ENCODE measurements around the gene GLRX2. TPM values are rescaled to one million over a fixed set of nuclear protein-coding genes. Genes with fewer than 3 reads are reported as not detected.

The GLRX2 gene
- polyA plus RNA-seq, 3 donors = 4.2 to 16.1 (median 15.2) TPM

DNA sequence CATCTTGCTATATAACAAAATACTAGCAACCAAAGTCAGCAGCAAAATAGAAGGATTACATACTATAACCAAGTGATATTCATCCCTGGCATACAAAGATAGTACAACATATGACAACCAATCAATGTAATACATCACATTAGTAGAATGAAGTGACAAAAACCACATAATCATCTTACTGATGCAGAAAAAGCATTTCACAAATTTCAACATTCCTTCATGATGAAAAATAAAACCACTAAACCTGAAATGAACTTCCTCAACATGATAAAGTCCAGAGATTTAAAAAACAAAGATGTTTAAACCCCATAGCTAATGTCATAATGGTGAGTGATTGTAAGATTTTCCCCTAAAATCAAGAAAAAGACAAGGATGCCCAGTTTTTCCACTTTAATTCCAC, 27.2 kb downstream of the GLRX2 start:
- Mint-ChIP-seq H3K9me3 (peaks cover 0 to 11% (median 6%) of the 10 kb centered on the region in 7 donors), H3K36me3 (peaks cover 52 to 64% of the 10 kb centered on the region in 2 donors), H3K4me3 (no peak overlapping the region), H3K27me3 (ENCODE audit: low read depth in 3 of 3) (no peaks in the 10 kb centered on the region), H3K27ac (no peak overlapping the region), H3K4me1 (no peaks in the 10 kb centered on the region)
- no peaks in the 10 kb centered on the region for H3K27me3 ChIP-seq (ENCODE audit: control insufficient read depth in 2 of 2, insufficient read depth in 2 of 2, low read length in 2 of 2)
- H3K4me2 ChIP-seq (replicated peaks; ENCODE audit: extremely low read depth, low read length, poor library complexity, severe bottlenecking) = no peak overlapping the region
- no peak for DNase-seq
- no peak overlapping the region for H3K4me3 ChIP-seq (replicated peaks in 1 of 3; ENCODE audit: low read depth in 2 of 3, low read length in 3 of 3)
- H3K36me3 ChIP-seq (replicated peaks in 1 of 2; ENCODE audit: control insufficient read depth in 1 of 2, insufficient read depth in 2 of 2, low read length in 2 of 2) = peaks cover 55 to 75% of the 10 kb centered on the region in 2 donors
- H3K27ac ChIP-seq (ENCODE audit: low read depth in 1 of 2, low read length in 2 of 2) = no peak overlapping the region
- peaks cover 0 to 10% of the 10 kb centered on the region in 2 donors for H3K9me3 ChIP-seq (replicated peaks in 1 of 2; ENCODE audit: control insufficient read depth in 1 of 2, insufficient read depth in 1 of 2, low read length in 2 of 2)
- H4K20me1 ChIP-seq (ENCODE audit: insufficient read depth, low read length) = no peaks in the 10 kb centered on the region
- intact Hi-C loops (cut with micrococcal nuclease) = no loop called here
- TF ChIP-seq, protein P1, sequence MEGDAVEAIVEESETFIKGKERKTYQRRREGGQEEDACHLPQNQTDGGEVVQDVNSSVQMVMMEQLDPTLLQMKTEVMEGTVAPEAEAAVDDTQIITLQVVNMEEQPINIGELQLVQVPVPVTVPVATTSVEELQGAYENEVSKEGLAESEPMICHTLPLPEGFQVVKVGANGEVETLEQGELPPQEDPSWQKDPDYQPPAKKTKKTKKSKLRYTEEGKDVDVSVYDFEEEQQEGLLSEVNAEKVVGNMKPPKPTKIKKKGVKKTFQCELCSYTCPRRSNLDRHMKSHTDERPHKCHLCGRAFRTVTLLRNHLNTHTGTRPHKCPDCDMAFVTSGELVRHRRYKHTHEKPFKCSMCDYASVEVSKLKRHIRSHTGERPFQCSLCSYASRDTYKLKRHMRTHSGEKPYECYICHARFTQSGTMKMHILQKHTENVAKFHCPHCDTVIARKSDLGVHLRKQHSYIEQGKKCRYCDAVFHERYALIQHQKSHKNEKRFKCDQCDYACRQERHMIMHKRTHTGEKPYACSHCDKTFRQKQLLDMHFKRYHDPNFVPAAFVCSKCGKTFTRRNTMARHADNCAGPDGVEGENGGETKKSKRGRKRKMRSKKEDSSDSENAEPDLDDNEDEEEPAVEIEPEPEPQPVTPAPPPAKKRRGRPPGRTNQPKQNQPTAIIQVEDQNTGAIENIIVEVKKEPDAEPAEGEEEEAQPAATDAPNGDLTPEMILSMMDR (IDR thresholded peaks at IDR 0.05) = no peak
- H3K9ac ChIP-seq (ENCODE audit: insufficient read depth, low read length, poor library complexity, severe bottlenecking) = no peak overlapping the region
- peaks cover 10% of the 10 kb centered on the region for H3K79me2 ChIP-seq (ENCODE audit: insufficient read depth, low read length)
- H3K4me1 ChIP-seq (ENCODE audit: control insufficient read depth in 1 of 2, insufficient read depth in 2 of 2, low read length in 2 of 2) = no peaks in the 10 kb centered on the region
- no peak overlapping the region for H2AFZ ChIP-seq (ENCODE audit: insufficient read depth, low read depth, low read length, poor library complexity, severe bottlenecking)

DNA sequence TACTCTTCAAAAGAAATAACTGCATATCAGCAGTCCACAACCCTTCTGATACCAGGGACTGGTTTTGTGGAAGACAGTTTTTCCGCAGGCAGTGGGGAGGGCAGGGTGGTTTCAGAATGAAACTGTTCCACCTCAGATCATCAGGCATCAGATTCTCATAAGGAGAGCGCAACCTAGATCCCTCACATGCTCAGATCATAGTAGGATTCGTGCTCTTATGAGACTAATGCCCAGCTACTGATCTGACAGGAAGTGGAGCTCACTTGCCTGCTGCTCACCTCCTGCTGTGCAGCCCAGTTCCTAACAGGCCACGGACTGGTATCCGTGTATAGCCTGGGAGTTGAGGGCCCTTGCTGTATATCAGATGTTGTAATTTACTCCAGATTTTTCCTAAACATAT, 34.3 kb downstream of the GLRX2 start:
- no peak overlapping the region for H3K4me2 ChIP-seq (replicated peaks; ENCODE audit: extremely low read depth, low read length, poor library complexity, severe bottlenecking)
- H3K36me3 ChIP-seq (replicated peaks in 1 of 2; ENCODE audit: control insufficient read depth in 1 of 2, insufficient read depth in 2 of 2, low read length in 2 of 2) = peaks cover 4 to 26% of the 10 kb centered on the region in 2 donors
- H3K9ac ChIP-seq (ENCODE audit: insufficient read depth, low read length, poor library complexity, severe bottlenecking) = no peak overlapping the region
- intact Hi-C loops (cut with micrococcal nuclease) = no loop called here
- no peaks in the 10 kb centered on the region for H3K9me3 ChIP-seq (replicated peaks in 1 of 2; ENCODE audit: control insufficient read depth in 1 of 2, insufficient read depth in 1 of 2, low read length in 2 of 2)
- H2AFZ ChIP-seq (ENCODE audit: insufficient read depth, low read depth, low read length, poor library complexity, severe bottlenecking) = no peak overlapping the region
- Mint-ChIP-seq H3K36me3 (peaks cover 19 to 29% of the 10 kb centered on the region in 2 donors), H3K27me3 (ENCODE audit: low read depth in 3 of 3) (no peaks in the 10 kb centered on the region), H3K9me3 (peaks cover 0 to 3% (median 0%) of the 10 kb centered on the region in 7 donors), H3K27ac (peak overlapping the region in 1 of 7 donors; percentile 34), H3K4me1 (peaks cover 11% of the 10 kb centered on the region), H3K4me3 (no peak overlapping the region)
- H3K27me3 ChIP-seq (ENCODE audit: control insufficient read depth in 2 of 2, insufficient read depth in 2 of 2, low read length in 2 of 2) = no peaks in the 10 kb centered on the region
- TF ChIP-seq, protein P1 (IDR thresholded peaks at IDR 0.05) = no peak
- H3K27ac ChIP-seq (ENCODE audit: low read depth in 1 of 2, low read length in 2 of 2) = peak overlapping the region in 1 of 2 donors; percentile 56
- peaks cover 4 to 7% of the 10 kb centered on the region in 2 donors for H3K4me1 ChIP-seq (ENCODE audit: control insufficient read depth in 1 of 2, insufficient read depth in 2 of 2, low read length in 2 of 2)
- DNase-seq = no peak
- peaks cover 68% of the 10 kb centered on the region for H3K79me2 ChIP-seq (ENCODE audit: insufficient read depth, low read length)
- H4K20me1 ChIP-seq (ENCODE audit: insufficient read depth, low read length) = peaks cover 22% of the 10 kb centered on the region
- WGBS (ENCODE audit: insufficient coverage) = 83% methylated on average over 1 of the region's 5 CpGs
- H3K4me3 ChIP-seq (replicated peaks in 1 of 3; ENCODE audit: low read depth in 2 of 3, low read length in 3 of 3) = no peak overlapping the region
